Measurements from ENCODE around the gene CACNA1E. TPM values are rescaled to one million over a fixed set of nuclear protein-coding genes. Genes with fewer than 3 reads are reported as not detected.

CACNA1E gene
- total RNA-seq, 1 donor from 2014 or later, result 0.08 TPM

GRCh38 chr1:181662606-181663005, 179.3 kb downstream of the CACNA1E start:
- no peaks in the 10 kb centered on the region for H3K27me3 ChIP-seq (ENCODE audit: control insufficient read depth, insufficient read depth, low read length)
- TF ChIP-seq CTCF (IDR thresholded peaks at IDR 0.05; ENCODE audit: insufficient read depth, low read length, poor library complexity, severe bottlenecking), result no peak
- no peak overlapping the region for H3K4me3 ChIP-seq (ENCODE audit: low read depth, low read length)
- DNase-seq (ENCODE audit: low read depth), result no peak
- no peaks in the 10 kb centered on the region for H3K36me3 ChIP-seq (ENCODE audit: control insufficient read depth, insufficient read depth, low read length)

- Histone ChIP-seq H3K4me3 (ENCODE audit: low read depth, low read length) (no peak overlapping the region), H3K27me3 (ENCODE audit: control insufficient read depth, insufficient read depth, low read length) (no peaks in the 10 kb centered on the region), H3K36me3 (ENCODE audit: control insufficient read depth, insufficient read depth, low read length) (no peaks in the 10 kb centered on the region)
- DNase-seq (ENCODE audit: low read depth), result no peak
- no peak for TF ChIP-seq CTCF (IDR thresholded peaks at IDR 0.05; ENCODE audit: insufficient read depth, low read length, poor library complexity, severe bottlenecking)
Observed at GRCh38 chr1:181664543-181664942, 181.2 kb downstream of the CACNA1E start.

- Histone ChIP-seq H3K27me3 (ENCODE audit: control insufficient read depth, insufficient read depth, low read length) (no peaks in the 10 kb centered on the region), H3K4me3 (ENCODE audit: low read depth, low read length) (no peak overlapping the region), H3K36me3 (ENCODE audit: control insufficient read depth, insufficient read depth, low read length) (no peaks in the 10 kb centered on the region)
- no peak for TF ChIP-seq CTCF (IDR thresholded peaks at IDR 0.05; ENCODE audit: insufficient read depth, low read length, poor library complexity, severe bottlenecking)
- DNase-seq (ENCODE audit: low read depth), result no peak
Observed at GRCh38 chr1:181669246-181669645, 185.9 kb downstream of the CACNA1E start.

- no peak for TF ChIP-seq CTCF (IDR thresholded peaks at IDR 0.05; ENCODE audit: insufficient read depth, low read length, poor library complexity, severe bottlenecking)
- Histone ChIP-seq H3K27me3 (ENCODE audit: control insufficient read depth, insufficient read depth, low read length) (no peaks in the 10 kb centered on the region), H3K36me3 (ENCODE audit: control insufficient read depth, insufficient read depth, low read length) (no peaks in the 10 kb centered on the region), H3K4me3 (ENCODE audit: low read depth, low read length) (no peak overlapping the region)
- no peak for DNase-seq (ENCODE audit: low read depth)
Observed at GRCh38 chr1:181674617-181675016, 191.3 kb downstream of the CACNA1E start.

GRCh38 chr1:181675091-181675917, 192.0 kb downstream of the CACNA1E start:
- H3K4me3 ChIP-seq (ENCODE audit: low read depth, low read length), result no peak overlapping the region
- peaks cover 2% of the 10 kb centered on the region for H3K27me3 ChIP-seq (ENCODE audit: control insufficient read depth, insufficient read depth, low read length)
- H3K36me3 ChIP-seq (ENCODE audit: control insufficient read depth, insufficient read depth, low read length), result no peaks in the 10 kb centered on the region
- DNase-seq (ENCODE audit: low read depth), result no peak
- TF ChIP-seq CTCF (IDR thresholded peaks at IDR 0.05; ENCODE audit: insufficient read depth, low read length, poor library complexity, severe bottlenecking), result no peak

- no peak for TF ChIP-seq CTCF (IDR thresholded peaks at IDR 0.05; ENCODE audit: insufficient read depth, low read length, poor library complexity, severe bottlenecking)
- peaks cover 2% of the 10 kb centered on the region for H3K27me3 ChIP-seq (ENCODE audit: control insufficient read depth, insufficient read depth, low read length)
- no peaks in the 10 kb centered on the region for H3K36me3 ChIP-seq (ENCODE audit: control insufficient read depth, insufficient read depth, low read length)
- no peak for DNase-seq (ENCODE audit: low read depth)
- no peak overlapping the region for H3K4me3 ChIP-seq (ENCODE audit: low read depth, low read length)
Observed at GRCh38 chr1:181675918-181676190, 192.5 kb downstream of the CACNA1E start.
